Uterus (tissue), 4 donors: ENCODE measurements around the gene TMEM14A. TPM values are rescaled to one million over a fixed set of nuclear protein-coding genes. Genes with fewer than 3 reads are reported as not detected.
"Not testable (repeated sequence)": the region's sequence is repeated elsewhere in the genome, so short reads cannot be mapped to it uniquely, and the experiment has no call there.

ENCODE experiments used
- DNase-seq, 2 donors: peaks; one replicate each; pipeline ENCODE4 v3.0.0-alpha.2; 2019 to 2020
- H3K27ac ChIP-seq, 2 donors: fragments of 200-600 bp; sonication (generic); 1 replicate in 1 of 2; 2 replicates in 1 of 2; pipeline ENCODE4 v1.5.1; 2016 to 2018
- H3K27me3 ChIP-seq, 2 donors: fragments of 200-600 bp; sonication (generic); one replicate each; pipeline ENCODE4 v1.5.1; 2018 to 2019; ENCODE audit warnings: control low read depth in 1 of 2
- H3K36me3 ChIP-seq, 2 donors: fragments of 200-600 bp; sonication (generic); one replicate each; pipeline ENCODE4 v1.5.1; 2019; ENCODE audit warnings: control low read depth in 1 of 2
- H3K4me1 ChIP-seq, 2 donors: fragments of 200-600 bp; sonication (generic); one replicate each; pipeline ENCODE4 v1.5.1; 2018 to 2019; ENCODE audit warnings: control low read depth in 1 of 2
- H3K4me3 ChIP-seq, 2 donors: fragments of 200-600 bp; sonication (generic); 1 replicate in 1 of 2; 2 replicates in 1 of 2; pipeline ENCODE4 v1.5.1; 2018 to 2019; ENCODE audit warnings: mild to moderate bottlenecking in 1 of 2
- H3K9me3 ChIP-seq, 2 donors: fragments of 200-600 bp; sonication (generic); one replicate each; pipeline ENCODE4 v1.5.1; 2019; ENCODE audit warnings: control low read depth in 1 of 2
- CTCF ChIP-seq, 4 experiments: fragments of 200-600 bp in 2 of 4; fragments of 450-650 bp in 2 of 4; sonication (generic) in 2 of 4; IDR thresholded peaks; one replicate each; pipeline ENCODE4 v1.5.1; 2016 to 2019; ENCODE audit warnings: antibody characterized with exemption in 4 of 4, mild to moderate bottlenecking in 2 of 4, moderate library complexity in 1 of 4
- POLR2A ChIP-seq, 2 donors: fragments of 450-650 bp; IDR thresholded peaks; one replicate each; pipeline ENCODE4 v1.6.1; 2016; ENCODE audit warnings: antibody characterized with exemption in 2 of 2, mild to moderate bottlenecking in 1 of 2, moderate library complexity in 1 of 2
- intact Hi-C: fragments of 100-400 bp; cut with DNase I; formaldehyde crosslinking; loops from one replicate; pipeline ENCODE4 v1.15.1; 2023; ENCODE audit warnings: low total_unique reads
- total RNA-seq, 4 donors: library from RNA; depleted of rRNA in 3 of 4; stranded (reverse); fragments of >200 nt in 3 of 4; gene quantifications; one replicate each; pipeline versions ENCODE4 v1.1.0 to v1.2.4, GENCODE V29; 2014 to 2023
- donor health status: DM: yes; HTN: yes; CAD: no.

Gene TMEM14A
- total RNA-seq, 4 donors from 2014 or later: 9.5 to 65.0 (median 32.8) TPM

GRCh38 chr6:52654007-52654406 lies 16.9 kb upstream of the TMEM14A start:
- intact Hi-C loops: no loop called here
- TF ChIP-seq CTCF (IDR thresholded peaks at IDR 0.05): no peak
- TF ChIP-seq POLR2A (IDR thresholded peaks at IDR 0.05): no peak
- Histone ChIP-seq H3K4me1 (no peaks in the 10 kb centered on the region), H3K4me3 (no peak overlapping the region), H3K9me3 (no peaks in the 10 kb centered on the region), H3K27me3 (no peaks in the 10 kb centered on the region), H3K36me3 (no peaks in the 10 kb centered on the region), H3K27ac (no peak overlapping the region)
- no peak for DNase-seq

GRCh38 chr6:52654592-52654991 lies 16.3 kb upstream of the TMEM14A start:
- no peak overlapping the region for H3K4me3 ChIP-seq
- no peaks in the 10 kb centered on the region for H3K27me3 ChIP-seq
- H3K4me1 ChIP-seq: no peaks in the 10 kb centered on the region
- DNase-seq: no peak
- TF ChIP-seq CTCF (IDR thresholded peaks at IDR 0.05) (no peak), POLR2A (IDR thresholded peaks at IDR 0.05) (no peak)
- no peak overlapping the region for H3K27ac ChIP-seq
- intact Hi-C loops: no loop called here
- no peaks in the 10 kb centered on the region for H3K9me3 ChIP-seq
- H3K36me3 ChIP-seq: no peaks in the 10 kb centered on the region

- intact Hi-C loops, H3K27me3 ChIP-seq, DNase-seq, H3K27ac ChIP-seq, H3K4me3 ChIP-seq, H3K4me1 ChIP-seq, H3K36me3 ChIP-seq, H3K9me3 ChIP-seq: not testable (repeated sequence)
Measured at GRCh38 chr6:52655941-52656340, 15.0 kb upstream of the TMEM14A start.

- intact Hi-C loops: no loop called here
- no peaks in the 10 kb centered on the region for H3K4me1 ChIP-seq
- TF ChIP-seq CTCF (IDR thresholded peaks at IDR 0.05) (no peak), POLR2A (IDR thresholded peaks at IDR 0.05) (no peak)
- H3K9me3 ChIP-seq: no peaks in the 10 kb centered on the region
- H3K36me3 ChIP-seq: no peaks in the 10 kb centered on the region
- no peak overlapping the region for H3K4me3 ChIP-seq
- H3K27ac ChIP-seq: no peak overlapping the region
- H3K27me3 ChIP-seq: no peaks in the 10 kb centered on the region
- no peak for DNase-seq
Measured at GRCh38 chr6:52657870-52658269, 13.0 kb upstream of the TMEM14A start.

GRCh38 chr6:52661551-52661950 lies 9.4 kb upstream of the TMEM14A start:
- intact Hi-C loops: loop anchor here (10.0 kb wide), 1 partner anchor 67 kb away; no protein-coding TSS in a partner anchor
- Histone ChIP-seq H3K27me3 (no peaks in the 10 kb centered on the region), H3K36me3 (no peaks in the 10 kb centered on the region), H3K4me1 (no peaks in the 10 kb centered on the region), H3K9me3 (no peaks in the 10 kb centered on the region), H3K27ac (no peak overlapping the region), H3K4me3 (no peak overlapping the region)
- DNase-seq: no peak
- no peak for TF ChIP-seq CTCF (IDR thresholded peaks at IDR 0.05)
- no peak for TF ChIP-seq POLR2A (IDR thresholded peaks at IDR 0.05)

GRCh38 chr6:52662031-52662430 lies 8.9 kb upstream of the TMEM14A start:
- no peaks in the 10 kb centered on the region for H3K27me3 ChIP-seq
- intact Hi-C loops: loop anchor here (10.0 kb wide), 1 partner anchor 67 kb away; no protein-coding TSS in a partner anchor
- TF ChIP-seq CTCF (IDR thresholded peaks at IDR 0.05) (no peak), POLR2A (IDR thresholded peaks at IDR 0.05) (no peak)

More at GRCh38 chr6:52662031-52662430, 8.9 kb upstream of the TMEM14A start:
- no peaks in the 10 kb centered on the region for H3K4me1 ChIP-seq
- H3K27ac ChIP-seq: no peak overlapping the region
- H3K4me3 ChIP-seq: no peak overlapping the region
- no peaks in the 10 kb centered on the region for H3K36me3 ChIP-seq
- H3K9me3 ChIP-seq: no peaks in the 10 kb centered on the region
- DNase-seq: no peak
